Measurements from ENCODE around the gene OTOS. TPM values are rescaled to one million over a fixed set of nuclear protein-coding genes. Genes with fewer than 3 reads are reported as not detected.

The OTOS gene
- total RNA-seq, 1 experiment from 2014 or later = not detected

DNA sequence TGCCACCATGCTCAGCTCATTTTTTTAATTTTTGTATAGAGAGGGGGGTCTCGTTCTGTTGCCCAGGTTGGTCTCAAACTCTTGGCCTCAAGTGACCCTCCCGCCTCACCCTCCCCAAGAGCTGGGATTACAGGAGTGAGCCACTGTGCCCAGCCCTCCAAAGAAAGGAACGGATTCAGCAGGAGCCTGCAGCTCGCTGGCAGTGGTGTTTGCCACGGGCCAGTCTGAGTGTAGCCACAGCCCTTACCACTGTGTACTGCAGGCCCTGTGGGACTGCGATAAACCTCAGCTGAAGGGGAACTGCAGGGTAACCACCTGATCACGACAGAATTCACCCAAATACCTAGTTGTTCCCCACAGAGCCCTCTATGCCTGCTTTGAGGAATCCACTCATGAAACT is 11.1 kb downstream of the OTOS start:
- peaks cover 30% of the 10 kb centered on the region for H3K36me3 ChIP-seq (ENCODE audit: insufficient read depth, low read length, poor library complexity, severe bottlenecking)
- TF ChIP-seq EZH2 (IDR thresholded peaks at IDR 0.05; ENCODE audit: borderline replicate concordance, low read depth, low read length, poor library complexity, severe bottlenecking) = no peak
- TF ChIP-seq, protein P1, sequence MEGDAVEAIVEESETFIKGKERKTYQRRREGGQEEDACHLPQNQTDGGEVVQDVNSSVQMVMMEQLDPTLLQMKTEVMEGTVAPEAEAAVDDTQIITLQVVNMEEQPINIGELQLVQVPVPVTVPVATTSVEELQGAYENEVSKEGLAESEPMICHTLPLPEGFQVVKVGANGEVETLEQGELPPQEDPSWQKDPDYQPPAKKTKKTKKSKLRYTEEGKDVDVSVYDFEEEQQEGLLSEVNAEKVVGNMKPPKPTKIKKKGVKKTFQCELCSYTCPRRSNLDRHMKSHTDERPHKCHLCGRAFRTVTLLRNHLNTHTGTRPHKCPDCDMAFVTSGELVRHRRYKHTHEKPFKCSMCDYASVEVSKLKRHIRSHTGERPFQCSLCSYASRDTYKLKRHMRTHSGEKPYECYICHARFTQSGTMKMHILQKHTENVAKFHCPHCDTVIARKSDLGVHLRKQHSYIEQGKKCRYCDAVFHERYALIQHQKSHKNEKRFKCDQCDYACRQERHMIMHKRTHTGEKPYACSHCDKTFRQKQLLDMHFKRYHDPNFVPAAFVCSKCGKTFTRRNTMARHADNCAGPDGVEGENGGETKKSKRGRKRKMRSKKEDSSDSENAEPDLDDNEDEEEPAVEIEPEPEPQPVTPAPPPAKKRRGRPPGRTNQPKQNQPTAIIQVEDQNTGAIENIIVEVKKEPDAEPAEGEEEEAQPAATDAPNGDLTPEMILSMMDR (conservative IDR thresholded peaks at IDR 0.05; ENCODE audit: low read depth, low read length) = no peak
- H3K4me3 ChIP-seq (ENCODE audit: low read depth, low read length, poor library complexity, severe bottlenecking) = no peak overlapping the region
- no TSS peak for BruUV-seq (replicated peaks)
- H3K27ac ChIP-seq (ENCODE audit: low read depth, low read length, poor library complexity, severe bottlenecking) = no peak overlapping the region
- no peak for DNase-seq (ENCODE audit: low spot score)
- H3K9me3 ChIP-seq (ENCODE audit: low read depth, low read length, poor library complexity, severe bottlenecking) = no peaks in the 10 kb centered on the region
- intact Hi-C loops (cut with micrococcal nuclease; ENCODE audit: unreplicated experiment) = no loop called here
- no peaks in the 10 kb centered on the region for H3K4me1 ChIP-seq (ENCODE audit: insufficient read depth, low read length, poor library complexity, severe bottlenecking)
- no peaks in the 10 kb centered on the region for H3K27me3 ChIP-seq (replicated peaks; ENCODE audit: insufficient read depth, low read depth, low read length, poor library complexity)
- ChIA-PET POLR2A (ENCODE audit: low non-redundant PET) (no interaction called here), CTCF (no interaction called here)

GRCh38 chr2:240128608-240129145 is 11.8 kb downstream of the OTOS start:
- Histone ChIP-seq H3K36me3 (ENCODE audit: insufficient read depth, low read length, poor library complexity, severe bottlenecking) (peaks cover 30% of the 10 kb centered on the region), H3K9me3 (ENCODE audit: low read depth, low read length, poor library complexity, severe bottlenecking) (no peaks in the 10 kb centered on the region), H3K27ac (ENCODE audit: low read depth, low read length, poor library complexity, severe bottlenecking) (no peak overlapping the region), H3K27me3 (replicated peaks; ENCODE audit: insufficient read depth, low read depth, low read length, poor library complexity) (no peaks in the 10 kb centered on the region), H3K4me3 (ENCODE audit: low read depth, low read length, poor library complexity, severe bottlenecking) (no peak overlapping the region), H3K4me1 (ENCODE audit: insufficient read depth, low read length, poor library complexity, severe bottlenecking) (no peaks in the 10 kb centered on the region)
- TF ChIP-seq, protein P1 (conservative IDR thresholded peaks at IDR 0.05; ENCODE audit: low read depth, low read length) = no peak
- TF ChIP-seq EZH2 (IDR thresholded peaks at IDR 0.05; ENCODE audit: borderline replicate concordance, low read depth, low read length, poor library complexity, severe bottlenecking) = no peak
- POLR2A ChIA-PET (ENCODE audit: low non-redundant PET) = no interaction called here
- intact Hi-C loops (cut with micrococcal nuclease; ENCODE audit: unreplicated experiment) = no loop called here
- DNase-seq (ENCODE audit: low spot score) = no peak
- BruUV-seq (replicated peaks) = no TSS peak
- CTCF ChIA-PET = no interaction called here

DNA sequence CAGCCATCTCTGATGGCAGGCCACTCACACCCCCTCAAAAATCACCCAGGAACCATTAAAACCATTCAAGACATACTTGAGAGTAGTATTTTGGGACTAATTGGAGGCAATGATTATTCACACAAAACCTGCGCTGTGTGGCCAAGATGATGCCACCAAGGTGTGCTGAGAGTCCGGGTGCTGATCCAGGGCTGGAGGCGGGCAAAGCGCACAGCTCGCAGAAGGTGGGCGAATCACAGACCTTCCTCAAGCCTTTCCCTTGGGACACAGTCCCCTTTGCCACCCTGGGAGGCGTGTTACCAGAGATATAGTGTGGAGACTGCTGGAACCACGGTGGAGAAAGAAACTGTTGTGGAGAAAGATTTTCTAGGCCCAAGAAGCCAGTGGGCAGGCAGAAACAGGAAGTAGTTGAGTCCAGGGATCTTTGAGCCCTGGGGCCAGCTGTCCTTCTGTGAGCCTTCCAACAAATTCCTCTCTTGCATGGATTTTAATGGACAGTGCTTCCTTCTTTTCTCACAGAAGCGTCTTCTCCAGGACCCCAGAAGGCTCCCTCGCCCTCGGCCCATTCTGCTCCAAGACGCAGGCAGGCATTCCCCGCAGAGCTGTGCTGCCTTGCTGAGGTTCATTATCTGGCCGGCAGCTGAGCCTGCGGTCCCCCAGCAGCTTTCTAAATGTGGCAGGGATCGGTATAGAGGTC is 12.4 kb downstream of the OTOS start:
- POLR2A ChIA-PET (ENCODE audit: low non-redundant PET) = no interaction called here
- intact Hi-C loops (cut with micrococcal nuclease; ENCODE audit: unreplicated experiment) = no loop called here

More for the DNA sequence above, 12.4 kb downstream of the OTOS start:
- CTCF ChIA-PET = no interaction called here
- no peaks in the 10 kb centered on the region for H3K9me3 ChIP-seq (ENCODE audit: low read depth, low read length, poor library complexity, severe bottlenecking)
- TF ChIP-seq, protein P1 (conservative IDR thresholded peaks at IDR 0.05; ENCODE audit: low read depth, low read length) = no peak
- no peak for TF ChIP-seq EZH2 (IDR thresholded peaks at IDR 0.05; ENCODE audit: borderline replicate concordance, low read depth, low read length, poor library complexity, severe bottlenecking)
- H3K4me1 ChIP-seq (ENCODE audit: insufficient read depth, low read length, poor library complexity, severe bottlenecking) = no peaks in the 10 kb centered on the region
- peaks cover 27% of the 10 kb centered on the region for H3K36me3 ChIP-seq (ENCODE audit: insufficient read depth, low read length, poor library complexity, severe bottlenecking)
- no peaks in the 10 kb centered on the region for H3K27me3 ChIP-seq (replicated peaks; ENCODE audit: insufficient read depth, low read depth, low read length, poor library complexity)
- H3K27ac ChIP-seq (ENCODE audit: low read depth, low read length, poor library complexity, severe bottlenecking) = no peak overlapping the region
- no peak for DNase-seq (ENCODE audit: low spot score)
- H3K4me3 ChIP-seq (ENCODE audit: low read depth, low read length, poor library complexity, severe bottlenecking) = no peak overlapping the region
- BruUV-seq (replicated peaks) = no TSS peak

All from A673 (cell line).